Occipital lobe (tissue), 2 donors: ENCODE results near the gene ABHD17B. TPM values are rescaled to one million over a fixed set of nuclear protein-coding genes. Genes with fewer than 3 reads are reported as not detected.
A peak's percentile ranks its signal among the peaks of the same experiment; 100 is the strongest.
"Not testable (repeated sequence)": the region's sequence is repeated elsewhere in the genome, so short reads cannot be mapped to it uniquely, and the experiment has no call there.

ENCODE experiments used
- DNase-seq: peaks from one replicate; lab custom pipeline; 2025; lab: John Stamatoyannopoulos, UW
- total RNA-seq: library from RNA; depleted of rRNA; stranded (reverse); fragments of >200 nt; gene quantifications from one replicate; pipeline ENCODE4 v1.2.3, GENCODE V29; 2014

The ABHD17B gene
- total RNA-seq, 1 donor from 2014 or later: 105 TPM

DNA sequence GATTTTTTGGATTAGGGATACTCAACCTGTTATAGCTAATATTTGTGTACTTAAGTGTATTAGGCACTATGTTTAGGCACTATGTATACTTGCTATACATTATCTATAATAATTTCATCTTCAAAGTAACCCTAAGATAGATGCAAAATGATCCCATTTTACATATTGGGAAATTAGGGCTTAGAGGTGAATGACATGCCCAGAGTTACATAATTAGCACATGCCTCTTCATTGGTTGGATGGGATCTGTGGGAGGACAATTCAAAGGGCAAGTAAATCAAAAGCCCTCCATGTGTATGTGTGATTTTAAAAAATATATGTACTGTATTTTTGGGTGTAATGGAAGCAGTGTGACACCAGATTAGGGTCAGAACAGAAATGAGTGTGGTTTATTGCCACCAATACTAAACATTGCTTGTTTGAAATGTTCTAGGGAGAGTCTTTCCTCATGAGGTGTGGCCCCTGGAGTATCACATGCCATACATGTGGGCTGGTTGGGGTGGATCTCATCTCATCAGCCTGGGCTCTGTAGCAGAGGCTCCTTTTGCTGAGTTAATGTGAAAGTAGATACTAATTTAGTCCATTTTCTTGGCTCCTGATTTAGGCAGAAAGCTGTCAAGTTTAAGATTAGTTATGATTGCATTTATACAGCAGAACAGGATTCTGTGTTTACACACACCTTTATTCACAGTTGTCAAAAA is 6.0 kb upstream of the ABHD17B start:
- no peak for DNase-seq

- no peak for DNase-seq
These were observed 4.5 kb upstream of the ABHD17B start for GRCh38 chr9:71915495-71915894.

DNA sequence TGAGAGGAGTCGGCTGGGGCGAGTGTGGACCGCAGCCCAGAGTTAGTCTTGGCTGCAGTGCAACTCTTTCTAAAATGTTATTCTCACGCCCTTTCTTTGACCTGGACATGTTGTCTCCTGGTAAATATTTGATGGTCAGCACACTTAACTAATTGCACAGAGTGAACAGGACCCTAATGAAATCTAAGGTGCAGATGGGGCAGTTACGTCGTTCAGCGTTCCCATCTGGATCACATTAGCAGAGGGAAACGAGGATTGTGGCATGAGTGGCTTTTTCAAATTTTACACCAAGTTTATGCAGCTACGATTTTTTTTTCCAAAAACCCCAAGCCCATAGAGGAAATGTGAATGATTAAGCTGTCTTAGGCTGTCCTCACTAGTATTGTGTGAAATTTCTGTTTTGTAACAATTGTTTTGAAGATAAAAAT is 929 bp upstream of the ABHD17B start:
- no peak for DNase-seq

DNA sequence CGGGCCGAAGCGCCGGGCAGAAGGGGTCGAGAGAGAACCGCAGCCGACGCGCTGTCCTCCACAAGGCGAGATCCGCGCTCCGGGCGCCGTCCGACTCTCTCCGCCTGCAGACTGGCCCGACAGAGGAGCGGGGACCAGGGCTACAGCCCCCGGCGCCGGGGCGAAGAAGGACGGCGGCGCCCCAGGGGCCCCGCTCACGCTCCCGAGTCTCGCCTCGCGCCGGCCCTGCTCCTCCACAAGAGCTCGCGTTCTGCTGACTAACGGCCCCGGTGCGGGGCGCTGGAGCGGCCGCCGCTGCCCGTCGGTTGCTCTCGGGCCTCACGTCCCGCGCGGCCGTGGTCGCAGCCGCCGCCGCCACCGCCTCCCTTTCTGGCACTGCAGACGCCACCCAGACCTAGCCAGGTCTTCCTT is 338 bp downstream of the ABHD17B start:
- DNase-seq: no peak

DNA sequence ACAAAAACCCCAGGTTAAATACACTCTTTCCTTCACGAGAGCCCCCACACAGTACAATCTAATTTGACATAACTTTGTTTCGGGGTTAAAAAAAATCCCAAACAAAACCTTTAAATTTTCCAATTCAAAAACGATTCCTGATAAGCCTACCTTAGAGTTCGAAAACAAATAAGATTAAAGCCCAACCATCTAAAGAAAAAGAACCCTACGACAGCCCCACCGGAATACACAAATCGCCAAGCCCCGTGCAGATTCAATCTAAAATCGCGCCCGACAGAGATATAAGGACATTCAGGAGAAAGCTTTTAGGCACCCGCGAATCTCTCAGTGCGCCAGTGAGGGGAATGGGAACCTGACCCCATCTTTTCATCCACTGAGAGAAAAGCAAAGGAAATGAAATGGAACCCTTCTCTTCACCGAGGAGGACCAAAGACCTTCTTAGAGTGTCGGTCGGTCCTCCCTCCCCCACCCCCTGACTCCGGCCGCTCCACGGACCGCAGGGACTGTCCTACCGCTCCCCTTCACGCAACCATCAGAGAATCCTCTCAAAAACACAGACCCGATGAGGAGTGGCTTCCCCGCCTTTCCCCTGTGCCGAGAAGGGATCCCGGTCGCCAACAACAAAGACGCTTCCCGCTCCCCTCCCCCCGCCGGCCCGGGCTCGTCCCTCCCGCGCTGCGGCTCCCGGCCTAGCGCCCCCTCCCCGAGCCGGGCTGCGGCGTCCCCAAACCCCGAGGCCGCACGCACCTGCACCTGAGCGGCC is 925 bp downstream of the ABHD17B start:
- peak; percentile 33 for DNase-seq

- DNase-seq: no peak
These were observed 2.2 kb downstream of the ABHD17B start for GRCh38 chr9:71908825-71909224.

GRCh38 chr9:71904076-71904475 is 6.9 kb downstream of the ABHD17B start:
- DNase-seq: no peak

DNA sequence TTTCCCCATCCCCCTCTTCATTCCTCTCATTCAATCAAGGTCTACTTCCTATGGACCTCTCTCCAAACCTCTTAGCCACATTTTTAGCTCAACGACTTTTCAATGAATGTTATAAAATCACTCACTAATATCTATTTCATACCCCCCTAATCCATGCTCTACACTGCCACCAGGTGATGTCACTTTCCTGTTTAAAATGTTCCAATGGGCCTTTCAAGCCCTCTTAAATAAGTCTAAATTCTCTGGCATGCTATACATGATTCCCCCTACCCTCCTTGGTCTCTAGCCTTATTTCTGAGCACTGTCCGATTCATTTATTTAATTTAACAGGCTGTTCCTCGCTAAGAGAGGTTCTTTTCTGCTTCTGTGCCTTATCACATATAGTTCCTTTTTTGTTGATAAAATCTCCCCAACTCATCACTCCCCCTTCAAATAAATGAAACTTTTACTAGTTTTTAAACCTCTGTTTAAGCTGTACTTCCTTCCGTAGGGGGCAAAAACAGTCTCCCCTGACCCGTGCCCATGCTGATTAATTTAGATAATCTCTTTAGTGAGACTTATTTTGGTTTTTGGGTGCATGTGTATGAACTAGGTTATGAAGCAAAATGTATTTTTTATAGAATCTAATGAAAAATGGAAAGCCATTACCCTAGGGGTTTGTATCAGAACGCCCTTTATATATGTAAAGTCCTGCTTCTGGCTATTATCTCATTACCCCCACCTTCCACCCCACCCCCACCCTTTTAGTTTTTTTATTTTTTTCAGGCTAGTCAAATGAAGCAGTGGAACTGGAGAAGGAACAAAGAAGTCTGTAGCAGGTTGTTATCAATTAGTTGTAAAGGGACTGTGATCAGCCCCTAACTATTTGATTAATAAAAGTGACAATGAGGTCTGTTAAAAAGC is 9.0 kb downstream of the ABHD17B start:
- no peak for DNase-seq

- not testable (repeated sequence) for DNase-seq
These were observed 12.2 kb downstream of the ABHD17B start for GRCh38 chr9:71898756-71899155.

DNA sequence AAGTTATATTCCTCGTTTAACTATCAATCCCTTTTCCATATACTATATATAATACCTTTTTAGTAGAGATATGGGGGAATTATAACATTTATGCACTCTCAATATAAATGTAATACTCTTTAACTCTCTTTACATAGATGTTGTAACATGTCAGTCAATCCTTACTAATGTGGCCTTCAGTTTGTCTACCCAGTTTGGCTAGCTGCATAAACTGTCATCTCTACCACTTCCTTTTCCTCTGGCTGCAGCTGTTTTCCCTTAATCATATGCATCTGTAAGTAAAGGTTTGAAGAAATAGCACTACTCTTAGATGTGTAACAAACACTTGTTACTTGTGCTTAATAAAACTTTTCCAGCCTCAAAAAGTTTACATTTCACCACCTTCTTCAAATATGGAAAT is 13.4 kb downstream of the ABHD17B start:
- no peak for DNase-seq

- DNase-seq: no peak
These were observed 14.2 kb downstream of the ABHD17B start for GRCh38 chr9:71896761-71897160.

- DNase-seq: no peak
These were observed 15.0 kb downstream of the ABHD17B start for GRCh38 chr9:71895955-71896354.

DNA sequence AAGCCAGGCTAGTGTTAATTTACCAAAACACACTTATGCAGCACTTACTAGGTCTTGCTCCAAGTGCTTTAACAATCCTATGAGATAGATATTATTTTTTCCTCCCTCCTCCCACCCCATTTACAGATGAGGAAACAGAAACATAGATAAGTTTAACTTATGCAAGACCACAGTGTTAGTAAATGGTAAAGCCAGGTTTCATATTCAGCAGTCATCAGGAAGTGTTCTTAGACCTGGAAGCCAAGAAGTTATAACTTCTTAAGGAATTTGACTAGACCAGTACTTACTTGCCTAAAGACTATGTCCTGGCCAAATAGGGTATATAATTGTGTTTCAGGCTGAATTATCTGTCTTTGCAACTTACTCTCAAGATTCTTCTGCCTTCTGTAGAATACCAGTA is 15.9 kb downstream of the ABHD17B start:
- no peak for DNase-seq

DNA sequence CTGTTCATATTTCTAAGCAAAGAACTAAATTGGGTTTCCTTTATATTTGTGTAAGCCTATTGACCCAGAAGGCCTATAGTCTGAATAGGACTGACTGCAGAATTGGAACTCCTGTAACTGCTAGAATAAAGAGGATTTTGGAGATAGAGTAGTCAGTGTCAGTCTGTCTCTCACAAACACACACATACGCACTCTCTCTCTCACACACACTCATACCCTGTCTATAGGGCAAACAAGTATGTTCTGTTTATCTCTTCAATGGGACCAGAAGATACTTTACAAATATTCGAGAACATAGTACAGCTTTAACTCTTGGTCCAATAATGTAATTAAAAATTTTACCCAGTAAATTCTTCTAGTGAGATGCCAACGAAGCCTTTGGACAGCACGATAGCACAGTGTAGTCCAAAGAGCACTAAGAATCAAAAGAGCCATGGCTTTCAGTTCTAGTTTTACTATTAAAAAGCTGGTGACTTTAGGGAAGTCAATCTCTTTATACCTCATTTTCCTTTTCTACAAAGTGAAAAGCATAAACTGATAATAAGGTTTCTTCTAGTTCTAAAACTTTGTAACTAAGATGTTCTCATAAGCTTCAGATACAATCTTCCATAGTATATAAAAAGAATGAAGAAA is 19.3 kb downstream of the ABHD17B start:
- no peak for DNase-seq

DNA sequence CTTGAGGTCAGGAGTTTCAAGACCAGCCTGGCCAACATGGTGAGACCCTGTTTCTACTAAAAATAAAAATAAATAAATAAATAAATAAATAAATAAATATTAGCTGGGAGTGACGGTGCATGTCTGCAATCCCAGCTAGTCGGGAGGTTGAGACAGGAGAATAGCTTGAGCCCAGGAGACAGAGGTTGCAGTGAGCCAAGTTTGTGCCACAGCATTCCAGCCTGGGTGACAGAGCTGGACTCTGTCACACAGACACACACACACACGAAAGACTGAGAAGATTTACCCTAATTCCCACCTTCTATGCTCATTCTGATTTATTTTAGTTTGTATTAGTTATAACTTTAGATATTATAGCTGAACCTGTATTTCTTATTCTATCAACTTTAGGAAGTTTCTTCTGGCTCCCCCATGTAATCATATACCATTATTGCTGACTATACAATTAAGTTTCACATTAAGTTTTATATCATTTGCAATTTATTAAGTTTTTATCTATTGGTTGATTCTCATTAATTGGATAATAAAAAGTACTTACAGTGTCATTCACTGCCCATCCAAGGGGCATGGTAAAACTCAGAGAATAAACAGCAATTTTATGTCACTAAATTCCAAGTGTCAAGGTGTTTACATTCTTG is 20.8 kb downstream of the ABHD17B start:
- no peak for DNase-seq

DNA sequence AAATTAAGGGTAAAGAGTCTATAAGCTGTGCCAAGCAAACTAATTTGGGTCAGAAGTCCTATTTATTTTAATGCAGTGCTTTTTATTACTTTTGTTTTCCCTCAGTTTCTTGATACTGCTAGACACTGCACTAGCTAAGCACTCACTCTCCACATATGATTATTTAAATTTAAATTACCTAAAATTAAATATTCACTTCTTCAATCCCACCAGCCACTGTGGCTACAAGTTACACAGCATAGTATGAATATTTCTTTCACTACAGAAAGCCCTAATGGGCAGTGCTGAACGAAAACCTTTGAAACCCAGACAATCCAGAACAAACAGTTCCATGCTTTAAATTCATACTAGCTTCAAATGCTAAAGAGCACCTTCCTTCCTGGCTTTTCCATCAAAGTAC is 23.6 kb downstream of the ABHD17B start:
- DNase-seq: no peak

- DNase-seq: no peak
These were observed 24.5 kb downstream of the ABHD17B start for GRCh38 chr9:71886541-71886940.

GRCh38 chr9:71886015-71886414 is 25.0 kb downstream of the ABHD17B start:
- no peak for DNase-seq

GRCh38 chr9:71885467-71885866 is 25.5 kb downstream of the ABHD17B start:
- no peak for DNase-seq

- DNase-seq: no peak
These were observed 27.0 kb downstream of the ABHD17B start for GRCh38 chr9:71884005-71884404.

DNA sequence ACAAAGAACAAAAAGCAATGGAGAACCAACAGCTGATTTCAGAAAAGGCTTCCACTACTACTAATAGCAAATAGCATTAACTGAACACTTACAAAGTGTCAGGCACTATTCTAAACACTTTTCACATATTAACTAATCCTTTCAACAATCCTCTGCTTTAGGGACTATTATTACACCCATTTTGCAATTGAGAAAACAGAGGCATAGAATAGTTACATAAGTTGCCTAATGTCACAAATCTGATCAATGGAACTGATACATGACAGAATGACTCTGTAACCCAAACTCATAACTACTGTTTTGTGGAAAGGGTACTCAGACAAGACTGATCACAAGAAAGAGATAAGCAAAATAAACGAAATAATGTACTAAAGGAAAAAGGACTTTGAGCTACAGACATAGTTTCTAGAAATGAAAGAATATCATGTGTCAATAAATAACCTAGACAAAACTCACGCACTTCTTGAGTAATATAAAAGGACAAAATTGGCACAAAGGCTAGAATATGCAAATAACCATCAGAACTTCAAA is 31.3 kb downstream of the ABHD17B start:
- DNase-seq: no peak
